ENCODE measurements around the gene ASIC5.
"Not testable (repeated sequence)": the region's sequence is repeated elsewhere in the genome, so short reads cannot be mapped to it uniquely, and the experiment has no call there.

ASIC5 gene

GRCh38 chr4:155866177-155866576 lies at the start of gene ASIC5:
Gene ASIC5, minus strand, starts transcription at chr4:155866277. Its CDS starts 51 bp downstream, at chr4:155866226.
- DNase-seq (ENCODE audit: low read depth in 3 of 3), result no peak

DNA sequence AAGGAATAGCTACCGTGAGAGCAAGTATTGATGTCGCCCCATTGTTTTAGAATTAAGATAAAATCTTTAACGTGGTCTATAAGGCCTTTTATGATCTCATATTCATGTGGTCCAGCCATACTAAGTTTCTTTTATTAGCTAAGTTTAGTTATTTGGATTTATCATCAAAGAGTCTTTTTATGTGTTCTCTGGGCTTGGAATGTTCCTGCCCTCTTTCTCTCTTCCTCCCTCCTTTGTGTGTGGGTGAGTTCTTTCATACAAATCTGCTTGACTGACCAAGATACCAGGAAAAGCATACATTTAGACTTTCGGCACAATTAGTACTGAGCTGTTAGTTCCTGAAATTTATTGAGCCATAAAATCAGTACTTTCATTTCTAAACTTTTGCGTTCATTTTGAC lies 48.7 kb upstream of the ASIC5 start:
- DNase-seq (ENCODE audit: low read depth in 3 of 3), result no peak

DNA sequence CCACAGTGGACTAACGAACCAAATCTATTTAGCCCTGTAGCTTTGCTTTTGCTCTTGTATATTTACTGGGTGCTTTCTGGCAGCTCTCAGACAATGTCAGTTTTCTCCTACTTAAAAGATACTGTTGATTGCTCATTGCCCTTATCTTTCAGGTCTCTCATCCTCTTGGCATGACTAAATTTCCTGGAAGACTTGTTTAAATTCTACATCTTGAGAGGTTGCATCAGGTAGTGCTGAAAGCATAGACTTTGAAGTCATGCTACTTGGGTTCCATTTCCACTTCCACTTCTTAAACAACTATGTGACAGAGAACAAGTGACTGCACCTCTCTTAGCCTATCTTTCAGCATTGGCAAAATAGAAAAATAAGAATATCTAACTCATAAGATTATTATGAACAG lies 45.8 kb upstream of the ASIC5 start:
- no peak for DNase-seq (ENCODE audit: low read depth in 3 of 3)

GRCh38 chr4:155909615-155910226 lies 43.6 kb upstream of the ASIC5 start:
- no peak for DNase-seq (ENCODE audit: low read depth in 3 of 3)

GRCh38 chr4:155908187-155909139 lies 42.4 kb upstream of the ASIC5 start:
- no peak for DNase-seq (ENCODE audit: low read depth in 3 of 3)

GRCh38 chr4:155907556-155907955 lies 41.5 kb upstream of the ASIC5 start:
- no peak for DNase-seq (ENCODE audit: low read depth in 3 of 3)

GRCh38 chr4:155906554-155907247 lies 40.6 kb upstream of the ASIC5 start:
- no peak for DNase-seq (ENCODE audit: low read depth in 3 of 3)

GRCh38 chr4:155904331-155904730 lies 38.3 kb upstream of the ASIC5 start:
- no peak for DNase-seq (ENCODE audit: low read depth in 3 of 3)

DNA sequence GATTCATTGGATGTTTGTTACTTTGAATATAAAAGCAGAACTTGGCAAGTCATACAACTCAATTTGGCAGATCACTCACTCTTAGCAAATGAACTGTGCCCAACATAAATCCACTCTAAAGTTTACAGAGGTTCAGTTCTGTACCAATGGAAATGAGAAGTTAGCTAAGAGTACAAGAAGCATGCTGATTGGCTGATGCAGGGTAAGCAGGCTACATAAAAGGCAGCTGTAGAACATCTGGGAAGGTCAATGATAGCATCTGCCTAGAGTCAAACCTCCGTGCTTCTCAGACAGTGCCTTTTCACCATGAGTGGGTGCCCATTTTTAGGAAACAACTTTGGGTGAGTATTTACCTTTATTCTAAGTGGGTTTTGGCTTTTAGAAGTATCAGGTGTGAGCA lies 37.4 kb upstream of the ASIC5 start, which contains the start of gene TDO2:
Gene TDO2 (plus strand): TSS at position 244 of the 400 bp plus-strand sequence. CDS start 63 bp downstream, at position 307.
- no peak for DNase-seq (ENCODE audit: low read depth in 3 of 3)

DNA sequence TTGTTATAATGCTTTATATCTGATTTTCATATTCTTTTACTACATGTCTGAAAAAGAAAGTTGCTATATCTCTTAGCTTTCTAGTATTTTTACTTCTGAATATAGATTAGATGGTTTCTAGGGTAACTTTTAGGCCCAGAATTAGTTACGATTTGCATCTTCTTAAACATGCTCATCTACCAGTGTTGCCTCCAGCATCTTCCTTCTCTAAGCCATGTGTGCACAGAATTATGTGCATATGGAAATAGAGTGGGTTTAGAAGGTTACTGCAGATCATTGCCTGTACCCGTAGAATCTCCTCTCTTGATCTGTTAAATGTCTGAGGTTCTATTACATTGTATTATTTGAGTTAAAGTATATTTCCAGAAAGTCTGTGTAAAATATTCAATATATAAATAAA lies 34.9 kb upstream of the ASIC5 start:
- DNase-seq (ENCODE audit: low read depth in 3 of 3), result no peak

GRCh38 chr4:155900381-155900780 lies 34.3 kb upstream of the ASIC5 start:
- no peak for DNase-seq (ENCODE audit: low read depth in 3 of 3)

GRCh38 chr4:155899891-155900290 lies 33.8 kb upstream of the ASIC5 start:
- no peak for DNase-seq (ENCODE audit: low read depth in 3 of 3)

DNA sequence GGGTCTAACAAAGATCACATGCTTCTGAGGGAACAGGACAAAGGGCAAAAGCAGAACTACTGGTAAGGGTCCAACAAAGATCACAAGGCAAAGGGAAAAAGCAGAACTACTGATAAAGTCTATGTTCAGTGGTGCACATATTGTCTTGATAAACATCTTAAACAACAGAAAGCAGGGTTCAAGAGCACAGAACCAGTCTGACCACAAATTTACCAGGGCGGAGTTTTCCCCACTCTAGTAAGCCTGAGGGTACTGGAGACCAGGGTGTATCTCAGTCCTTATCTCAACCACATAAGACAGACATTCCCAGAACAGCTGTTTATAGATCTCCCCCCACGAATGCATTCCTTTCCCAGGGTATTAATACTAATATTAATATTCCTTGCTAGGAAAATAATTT lies 32.3 kb upstream of the ASIC5 start:
- DNase-seq (ENCODE audit: low read depth in 3 of 3), result not testable (repeated sequence)

- DNase-seq (ENCODE audit: low read depth in 3 of 3), result no peak
Measured at GRCh38 chr4:155891058-155891457, 25.0 kb upstream of the ASIC5 start.

DNA sequence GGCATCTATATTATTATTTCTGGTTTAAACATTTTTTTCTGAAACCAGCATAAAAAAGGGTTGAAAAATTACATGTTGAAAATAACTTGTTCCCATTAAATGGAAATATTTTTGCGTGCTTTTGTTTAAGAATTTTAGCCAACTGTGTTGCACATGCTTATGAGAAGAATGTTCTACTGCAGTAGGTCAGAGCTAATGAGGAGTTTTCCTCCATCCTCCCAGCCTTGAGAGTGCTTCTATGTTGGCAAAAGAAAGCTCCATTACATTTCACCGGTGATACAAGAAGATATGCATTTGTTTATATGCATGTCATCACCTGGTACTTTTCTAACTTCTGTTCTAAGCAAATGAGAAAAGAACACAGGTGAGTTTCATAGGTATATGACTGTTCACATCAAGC lies 23.9 kb upstream of the ASIC5 start:
- DNase-seq (ENCODE audit: low read depth in 3 of 3), result no peak

DNA sequence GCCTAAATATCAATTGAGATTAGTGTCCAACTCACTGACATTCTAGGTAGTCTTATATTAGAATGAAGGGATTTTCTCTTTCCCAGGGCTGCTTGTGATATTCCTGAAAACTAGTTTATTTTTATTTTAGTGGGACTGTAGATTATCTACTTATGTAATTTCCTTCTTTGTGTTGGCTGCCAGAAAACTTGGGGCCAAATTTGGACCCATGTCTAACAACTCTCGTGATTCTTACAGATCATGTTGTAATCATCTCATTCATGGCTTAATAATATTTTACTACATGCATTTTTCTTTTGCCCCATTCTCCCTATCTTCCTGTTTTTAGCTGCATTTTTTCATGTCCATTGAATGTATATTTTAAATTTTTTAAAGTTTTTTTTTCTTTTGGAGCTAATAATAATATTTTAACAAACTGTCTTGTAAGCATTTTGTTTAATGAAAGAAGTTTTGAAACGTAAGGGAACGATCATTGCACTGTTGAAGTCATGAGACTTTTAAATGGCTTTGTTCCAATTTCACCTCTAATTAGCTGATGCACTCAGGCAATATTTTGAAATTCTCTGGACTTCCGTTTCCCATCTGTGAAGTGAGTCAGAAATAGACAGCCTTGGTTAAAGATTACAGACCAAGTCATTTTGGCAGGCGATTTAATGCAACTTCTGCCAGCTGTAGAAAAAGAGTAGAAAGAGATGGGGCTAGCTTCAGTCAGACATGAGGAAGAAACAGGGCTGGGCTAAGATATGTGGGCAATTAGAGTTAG lies 23.1 kb upstream of the ASIC5 start:
- DNase-seq (ENCODE audit: low read depth in 3 of 3), result no peak

DNA sequence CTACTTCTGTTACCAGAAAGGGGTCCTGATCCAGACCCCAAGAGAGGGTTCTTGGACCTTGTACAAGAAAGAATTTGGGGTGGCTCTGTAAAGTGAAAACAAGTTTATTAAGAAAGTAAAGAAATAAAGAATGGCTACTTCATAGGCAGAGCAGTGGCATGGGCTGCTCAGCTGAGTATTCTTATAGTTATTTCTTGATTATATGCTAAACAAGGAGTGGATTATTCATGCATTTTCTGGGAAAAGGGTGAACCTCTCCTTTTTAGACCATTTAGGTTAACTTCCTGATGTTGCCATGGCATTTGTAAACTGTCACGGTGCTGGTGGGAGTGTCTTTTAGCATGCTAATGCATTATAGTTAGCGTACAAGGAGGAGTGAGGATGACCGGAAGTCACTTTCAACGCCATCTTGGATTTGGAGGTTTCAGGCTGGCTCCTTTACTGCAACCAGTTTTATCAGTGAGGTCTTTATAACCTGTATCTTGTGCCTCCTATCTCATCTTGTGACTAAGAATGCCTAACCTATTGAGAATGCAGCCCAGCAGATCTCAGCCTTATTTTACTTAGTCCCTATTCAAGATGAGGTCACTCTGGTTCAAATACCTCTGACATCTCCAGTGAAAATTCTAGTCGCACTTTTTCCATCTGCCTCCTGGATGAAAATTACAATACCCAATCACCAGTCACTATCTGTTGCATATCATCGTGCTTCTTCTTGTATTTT lies 21.9 kb upstream of the ASIC5 start:
- DNase-seq (ENCODE audit: low read depth in 3 of 3), result no peak

- no peak for DNase-seq (ENCODE audit: low read depth in 3 of 3)
Measured at GRCh38 chr4:155887045-155887444, 21.0 kb upstream of the ASIC5 start.

DNA sequence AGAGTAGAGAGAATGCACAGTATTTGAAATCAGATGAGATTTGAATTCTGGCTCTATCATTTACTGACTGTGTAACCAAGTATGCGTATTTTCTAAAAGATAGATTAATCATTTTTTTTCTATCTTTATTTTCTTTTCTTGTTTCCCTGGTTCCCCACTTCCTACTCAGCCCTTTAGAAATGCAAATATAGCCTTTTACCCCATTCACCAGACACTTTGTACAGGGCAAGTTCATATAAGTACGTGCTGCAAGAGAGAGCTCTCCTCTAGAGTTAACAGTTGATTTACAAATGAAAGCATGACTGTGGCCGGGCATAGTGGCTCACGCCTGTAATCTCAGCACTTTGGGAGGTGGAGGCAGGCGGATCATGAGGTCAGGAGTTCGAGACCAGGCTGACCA lies 19.6 kb upstream of the ASIC5 start:
- no peak for DNase-seq (ENCODE audit: low read depth in 3 of 3)

DNA sequence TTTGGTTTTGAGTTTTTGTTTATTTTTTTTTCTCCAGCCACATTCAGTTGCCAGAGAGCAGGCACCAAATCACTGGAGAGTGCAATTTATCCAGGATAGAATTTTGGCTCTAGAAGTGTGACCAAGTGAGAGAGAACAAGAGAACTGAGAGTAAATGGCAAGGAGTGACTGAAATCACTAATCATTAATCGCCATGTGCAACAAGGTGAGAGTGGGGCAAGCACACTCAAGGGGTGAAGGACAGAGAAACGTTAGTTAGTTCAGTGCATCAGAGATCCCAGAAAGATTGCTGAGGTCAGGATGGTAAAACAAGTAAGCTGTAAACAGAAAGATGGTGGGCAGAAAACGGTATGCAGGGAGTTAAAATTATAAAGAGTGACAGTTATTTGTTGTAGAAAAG lies 17.8 kb upstream of the ASIC5 start:
- DNase-seq (ENCODE audit: low read depth in 3 of 3), result no peak

GRCh38 chr4:155881555-155881954 lies 15.5 kb upstream of the ASIC5 start:
- no peak for DNase-seq (ENCODE audit: low read depth in 3 of 3)
